Panc1 (cell line): ENCODE results near the gene ATF5. TPM values are rescaled to one million over a fixed set of nuclear protein-coding genes. Genes with fewer than 3 reads are reported as not detected.

Source experiments
- ATAC-seq: fragments of 200-7000 bp; cut with Tn5 transposase; 2 replicates; pipeline ENCODE4 v1.9.1; 2020; ENCODE audit warnings: mild to moderate bottlenecking, moderate library complexity
- BruUV-seq: library from RNA; stranded (reverse); fragments of 400-500 nt; replicated peaks from 2 replicates; lab custom pipeline; 2021; lab: Mats Ljungman, UMichigan
- CTCF ChIA-PET: fragments of 300-600 bp; sonication (Branson Sonifier 250); formaldehyde crosslinking; loops from one replicate; lab custom pipeline; 2022; ENCODE audit warnings: antibody characterized with exemption; lab: Charles Lee
- POLR2A ChIA-PET: fragments of 300-600 bp; sonication (Branson Sonifier 250); formaldehyde crosslinking; loops from one replicate; lab custom pipeline; 2022; ENCODE audit warnings: antibody characterized with exemption; lab: Charles Lee
- DNase-seq: peaks from one replicate; pipeline ENCODE4 v3.0.0-alpha.2; 2010; ENCODE audit warnings: low read depth, low spot score
- H3K27ac ChIP-seq: 2 replicates; pipeline ENCODE4 v1.5.1; 2011; ENCODE audit warnings: mild to moderate bottlenecking, low read length, inconsistent platforms
- H3K27me3 ChIP-seq: fragments of 200-500 bp; sonication (Bioruptor generic); 2 replicates; pipeline ENCODE4 v1.6.0; 2014; ENCODE audit warnings: low read length, inconsistent platforms; ENCODE audit not compliant: control insufficient read depth, insufficient read depth
- H3K36me3 ChIP-seq: fragments of 200-500 bp; sonication (Bioruptor generic); 2 replicates; pipeline ENCODE4 v1.5.1; 2014; ENCODE audit warnings: inconsistent platforms, mild to moderate bottlenecking, low read length, moderate library complexity; ENCODE audit not compliant: control insufficient read depth, insufficient read depth
- H3K4me1 ChIP-seq: 2 replicates; pipeline ENCODE4 v1.5.1; 2011; ENCODE audit warnings: inconsistent platforms, mild to moderate bottlenecking, low read length, moderate library complexity; ENCODE audit not compliant: control insufficient read depth, insufficient read depth
- H3K4me3 ChIP-seq, 2 experiments: 2 replicates each; pipeline ENCODE4 v1.5.1; 2011 to 2012; ENCODE audit warnings: low read depth in 2 of 2, low read length in 2 of 2, mild to moderate bottlenecking in 2 of 2, inconsistent platforms in 1 of 2, moderate library complexity in 1 of 2
- H3K9me3 ChIP-seq: fragments of 200-500 bp; sonication (Bioruptor generic); 2 replicates; pipeline ENCODE4 v1.5.1; 2014; ENCODE audit warnings: low read depth, mild to moderate bottlenecking, inconsistent platforms, low read length, moderate library complexity; ENCODE audit not compliant: control insufficient read depth, insufficient read depth
- POLR2AphosphoS5 ChIP-seq: IDR thresholded peaks from 2 replicates; pipeline ENCODE4 v1.6.1; 2012; ENCODE audit warnings: mild to moderate bottlenecking, low read depth, low read length, moderate library complexity
- SIN3A ChIP-seq: IDR thresholded peaks from 2 replicates; pipeline ENCODE4 v1.6.1; 2012; ENCODE audit warnings: low read depth, mild to moderate bottlenecking, low read length, moderate library complexity, borderline replicate concordance; ENCODE audit not compliant: insufficient read depth
- TCF7L2 ChIP-seq: IDR thresholded peaks from 2 replicates; pipeline ENCODE4 v1.6.1; 2011; ENCODE audit warnings: mild to moderate bottlenecking, low read depth, low read length, inconsistent platforms
- in situ Hi-C: cut with HindIII; loops from 2 replicates; pipeline ENCODE4 v1.10.0; 2016; ENCODE audit warnings: low sequenced_read_pairs, low pct_unique_long_range_greater_than_20kb
- intact Hi-C: fragments of 100-400 bp; cut with micrococcal nuclease; formaldehyde crosslinking; loops from one replicate; pipeline ENCODE4 v1.10.0; 2022; ENCODE audit not compliant: unreplicated experiment
- total RNA-seq: library from RNA; stranded (reverse); gene quantifications from one replicate; pipeline ENCODE4 v1.2.1, GENCODE V29; 2021; ENCODE audit not compliant: unreplicated experiment
- TF ChIP-seq, protein P1 (sequence below), 2 experiments: IDR thresholded peaks; 2 replicates each; pipeline ENCODE4 v1.6.1; 2011 to 2012; ENCODE audit warnings: low read depth in 2 of 2, control low read depth in 1 of 2, low read length in 1 of 2, mild to moderate bottlenecking in 1 of 2, moderate library complexity in 1 of 2; ENCODE audit not compliant: insufficient read depth in 1 of 2
- TF ChIP-seq, protein P2 (sequence below): fragments of 450-650 bp; IDR thresholded peaks from 2 replicates; pipeline ENCODE4 v1.5.1; 2017; ENCODE audit warnings: mild to moderate bottlenecking

Gene ATF5
- total RNA-seq, 1 experiment from 2014 or later: 104 TPM

DNA sequence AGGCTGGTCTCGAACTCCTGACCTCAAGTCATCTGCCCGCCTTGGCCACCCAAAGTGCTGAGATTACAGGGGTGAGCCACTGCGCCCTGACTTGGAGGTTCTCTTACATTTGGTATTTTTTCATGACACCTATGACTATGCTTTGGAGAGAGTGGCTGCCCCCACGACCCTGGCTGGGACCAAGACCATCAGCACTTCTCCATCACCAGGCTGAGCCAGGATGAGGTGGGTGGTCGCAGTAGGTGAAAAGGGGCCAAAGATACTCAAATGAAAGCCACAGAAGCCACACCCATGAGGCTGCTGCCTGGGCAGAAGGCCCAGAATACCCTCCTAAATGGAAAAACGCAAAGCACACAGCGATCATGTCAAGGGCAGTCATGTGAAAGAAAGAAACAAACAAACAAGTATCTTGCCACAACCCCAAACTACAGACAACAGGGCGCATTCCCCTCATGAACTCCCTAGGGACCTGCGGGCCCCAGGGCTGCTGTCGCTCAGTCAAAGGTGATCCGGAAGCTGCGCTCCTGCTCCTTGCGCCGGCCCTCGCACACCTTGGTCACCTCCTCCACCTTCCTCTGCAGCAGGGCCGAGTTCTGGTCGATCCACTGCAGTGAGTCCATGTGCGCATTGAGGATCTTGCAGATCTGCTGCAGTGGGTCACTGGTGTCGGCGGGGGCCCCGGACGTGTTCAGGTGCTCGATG lies 21.1 kb upstream of the ATF5 start:
- in situ Hi-C loops (no loop called here), intact Hi-C loops (no loop called here)
- Histone ChIP-seq H3K9me3 (no peaks in the 10 kb centered on the region), H3K27ac (no peak overlapping the region), H3K4me3 (no peak overlapping the region), H3K27me3 (no peaks in the 10 kb centered on the region), H3K36me3 (no peaks in the 10 kb centered on the region; the same call in 1 of the 2 replicates), H3K4me1 (no peaks in the 10 kb centered on the region)
- ChIA-PET POLR2A (no interaction called here), CTCF (no interaction called here)
- DNase-seq (no peak), ATAC-seq (no peak)
- BruUV-seq: no TSS peak
- TF ChIP-seq, protein P1, sequence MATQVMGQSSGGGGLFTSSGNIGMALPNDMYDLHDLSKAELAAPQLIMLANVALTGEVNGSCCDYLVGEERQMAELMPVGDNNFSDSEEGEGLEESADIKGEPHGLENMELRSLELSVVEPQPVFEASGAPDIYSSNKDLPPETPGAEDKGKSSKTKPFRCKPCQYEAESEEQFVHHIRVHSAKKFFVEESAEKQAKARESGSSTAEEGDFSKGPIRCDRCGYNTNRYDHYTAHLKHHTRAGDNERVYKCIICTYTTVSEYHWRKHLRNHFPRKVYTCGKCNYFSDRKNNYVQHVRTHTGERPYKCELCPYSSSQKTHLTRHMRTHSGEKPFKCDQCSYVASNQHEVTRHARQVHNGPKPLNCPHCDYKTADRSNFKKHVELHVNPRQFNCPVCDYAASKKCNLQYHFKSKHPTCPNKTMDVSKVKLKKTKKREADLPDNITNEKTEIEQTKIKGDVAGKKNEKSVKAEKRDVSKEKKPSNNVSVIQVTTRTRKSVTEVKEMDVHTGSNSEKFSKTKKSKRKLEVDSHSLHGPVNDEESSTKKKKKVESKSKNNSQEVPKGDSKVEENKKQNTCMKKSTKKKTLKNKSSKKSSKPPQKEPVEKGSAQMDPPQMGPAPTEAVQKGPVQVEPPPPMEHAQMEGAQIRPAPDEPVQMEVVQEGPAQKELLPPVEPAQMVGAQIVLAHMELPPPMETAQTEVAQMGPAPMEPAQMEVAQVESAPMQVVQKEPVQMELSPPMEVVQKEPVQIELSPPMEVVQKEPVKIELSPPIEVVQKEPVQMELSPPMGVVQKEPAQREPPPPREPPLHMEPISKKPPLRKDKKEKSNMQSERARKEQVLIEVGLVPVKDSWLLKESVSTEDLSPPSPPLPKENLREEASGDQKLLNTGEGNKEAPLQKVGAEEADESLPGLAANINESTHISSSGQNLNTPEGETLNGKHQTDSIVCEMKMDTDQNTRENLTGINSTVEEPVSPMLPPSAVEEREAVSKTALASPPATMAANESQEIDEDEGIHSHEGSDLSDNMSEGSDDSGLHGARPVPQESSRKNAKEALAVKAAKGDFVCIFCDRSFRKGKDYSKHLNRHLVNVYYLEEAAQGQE (IDR thresholded peaks at IDR 0.05; ENCODE audit: insufficient read depth in 1 of 2, low read depth in 2 of 2, low read length in 1 of 2): no peak
- TF ChIP-seq POLR2AphosphoS5 (no peak), TCF7L2 (no peak), SIN3A (no peak)
- TF ChIP-seq, protein P2, sequence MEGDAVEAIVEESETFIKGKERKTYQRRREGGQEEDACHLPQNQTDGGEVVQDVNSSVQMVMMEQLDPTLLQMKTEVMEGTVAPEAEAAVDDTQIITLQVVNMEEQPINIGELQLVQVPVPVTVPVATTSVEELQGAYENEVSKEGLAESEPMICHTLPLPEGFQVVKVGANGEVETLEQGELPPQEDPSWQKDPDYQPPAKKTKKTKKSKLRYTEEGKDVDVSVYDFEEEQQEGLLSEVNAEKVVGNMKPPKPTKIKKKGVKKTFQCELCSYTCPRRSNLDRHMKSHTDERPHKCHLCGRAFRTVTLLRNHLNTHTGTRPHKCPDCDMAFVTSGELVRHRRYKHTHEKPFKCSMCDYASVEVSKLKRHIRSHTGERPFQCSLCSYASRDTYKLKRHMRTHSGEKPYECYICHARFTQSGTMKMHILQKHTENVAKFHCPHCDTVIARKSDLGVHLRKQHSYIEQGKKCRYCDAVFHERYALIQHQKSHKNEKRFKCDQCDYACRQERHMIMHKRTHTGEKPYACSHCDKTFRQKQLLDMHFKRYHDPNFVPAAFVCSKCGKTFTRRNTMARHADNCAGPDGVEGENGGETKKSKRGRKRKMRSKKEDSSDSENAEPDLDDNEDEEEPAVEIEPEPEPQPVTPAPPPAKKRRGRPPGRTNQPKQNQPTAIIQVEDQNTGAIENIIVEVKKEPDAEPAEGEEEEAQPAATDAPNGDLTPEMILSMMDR: no peak

DNA sequence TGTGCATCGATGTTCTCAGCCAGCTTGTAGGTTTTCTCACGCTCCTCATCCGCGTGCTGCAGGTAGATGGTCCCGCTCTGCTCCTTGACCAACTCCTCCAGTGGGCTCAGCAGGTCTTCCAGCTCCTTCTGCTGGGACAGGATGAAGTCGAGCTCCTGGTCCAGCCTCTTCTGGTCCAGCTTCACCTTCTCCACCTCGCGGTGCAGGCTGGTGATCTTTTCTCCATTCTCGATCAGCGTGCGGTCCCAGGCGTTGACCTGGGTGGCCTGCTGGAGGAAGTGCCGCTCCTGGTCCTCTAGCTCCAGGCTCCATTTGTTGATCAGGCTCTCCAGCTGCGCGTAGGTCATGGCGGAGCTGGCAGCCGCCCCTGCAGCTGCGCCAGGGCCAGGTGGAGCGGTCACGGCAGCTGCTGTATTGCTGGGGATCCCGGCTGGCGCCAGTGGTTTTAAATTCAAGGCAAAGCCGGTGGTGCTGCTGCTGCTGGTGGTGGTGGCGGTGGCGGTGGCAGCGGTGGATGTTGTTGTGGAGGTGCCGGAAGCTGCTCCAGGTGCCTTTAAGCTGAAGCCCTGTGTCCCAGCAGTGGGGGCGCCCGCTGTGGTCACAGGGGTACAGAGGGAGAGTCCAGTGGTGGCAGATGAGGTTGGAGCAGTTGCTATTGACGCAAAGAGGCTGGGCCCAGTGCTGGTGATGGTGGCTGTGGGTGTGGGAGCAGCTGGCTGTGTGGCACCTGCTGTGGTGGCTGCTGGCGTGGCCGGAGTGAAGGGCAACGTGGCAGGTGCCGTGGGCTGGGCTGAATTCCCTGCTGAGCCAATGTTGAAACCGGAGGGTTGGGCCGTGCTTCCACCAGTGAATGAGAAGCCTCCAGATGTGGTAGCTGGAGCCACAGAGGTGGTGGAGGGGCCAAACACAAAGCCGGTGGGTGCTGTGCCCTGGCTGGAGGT lies 20.3 kb upstream of the ATF5 start:
- no peaks in the 10 kb centered on the region for H3K4me1 ChIP-seq
- TF ChIP-seq TCF7L2: no peak
- TF ChIP-seq, protein P2: no peak
- TF ChIP-seq POLR2AphosphoS5: no peak
- TF ChIP-seq, protein P1 (IDR thresholded peaks at IDR 0.05; ENCODE audit: insufficient read depth in 1 of 2, low read depth in 2 of 2, low read length in 1 of 2): no peak
- TF ChIP-seq SIN3A: no peak
- CTCF ChIA-PET: no interaction called here
- no peaks in the 10 kb centered on the region for H3K9me3 ChIP-seq
- in situ Hi-C loops (no loop called here), intact Hi-C loops (no loop called here)
- ATAC-seq (no peak), DNase-seq (no peak)
- no peaks in the 10 kb centered on the region for H3K27me3 ChIP-seq
- BruUV-seq: no TSS peak
- POLR2A ChIA-PET: no interaction called here
- H3K27ac ChIP-seq: no peak overlapping the region
- H3K4me3 ChIP-seq: no peak overlapping the region
- no peaks in the 10 kb centered on the region; the same call in 1 of the 2 replicates for H3K36me3 ChIP-seq
